Stimulated activated naive CD4-positive, alpha-beta T cell treated with Interleukin-2 at 50 U/mL for 16 hours (primary cell): ENCODE data around the gene AKNAD1.
"Not testable (repeated sequence)": the region's sequence is repeated elsewhere in the genome, so short reads cannot be mapped to it uniquely, and the experiment has no call there.

Source experiments
- DNase-seq: peaks from one replicate; lab custom pipeline; 2025; lab: John Stamatoyannopoulos, UW

Gene AKNAD1

GRCh38 chr1:108856994-108857393 is at the start of gene AKNAD1:
Gene AKNAD1, minus strand, starts transcription at chr1:108857094. Its CDS starts 4,430 bp downstream, at chr1:108852664.
- no peak for DNase-seq

- no peak for DNase-seq
Observed at GRCh38 chr1:108901106-108901505, 44.2 kb upstream of the AKNAD1 start.

- DNase-seq, result no peak
Observed at GRCh38 chr1:108897865-108898720, 41.2 kb upstream of the AKNAD1 start.

GRCh38 chr1:108896146-108897145 is 39.6 kb upstream of the AKNAD1 start:
- no peak for DNase-seq

- no peak for DNase-seq
Observed at GRCh38 chr1:108893141-108893530, 36.2 kb upstream of the AKNAD1 start.

GRCh38 chr1:108892356-108893140 is 35.7 kb upstream of the AKNAD1 start:
- no peak for DNase-seq

- no peak for DNase-seq
Observed at GRCh38 chr1:108889706-108890384, 33.0 kb upstream of the AKNAD1 start.

GRCh38 chr1:108889006-108889645 is 32.2 kb upstream of the AKNAD1 start:
- DNase-seq, result not testable (repeated sequence)

- DNase-seq, result no peak
Observed at GRCh38 chr1:108886292-108886691, 29.4 kb upstream of the AKNAD1 start.

- DNase-seq, result no peak
Observed at GRCh38 chr1:108884968-108885367, 28.1 kb upstream of the AKNAD1 start.

GRCh38 chr1:108882837-108883236 is 25.9 kb upstream of the AKNAD1 start:
- DNase-seq, result no peak

- DNase-seq, result no peak
Observed at GRCh38 chr1:108881369-108881768, 24.5 kb upstream of the AKNAD1 start.

GRCh38 chr1:108880850-108881249 is 24.0 kb upstream of the AKNAD1 start:
- DNase-seq, result no peak

GRCh38 chr1:108878678-108879077 is 21.8 kb upstream of the AKNAD1 start:
- no peak for DNase-seq

- DNase-seq, result no peak
Observed at GRCh38 chr1:108878160-108878469, 21.2 kb upstream of the AKNAD1 start.

GRCh38 chr1:108877348-108878159 is 20.7 kb upstream of the AKNAD1 start:
- DNase-seq, result peak; percentile 29

GRCh38 chr1:108871050-108871724 is 14.3 kb upstream of the AKNAD1 start:
- no peak for DNase-seq

GRCh38 chr1:108865316-108865910 is 8.5 kb upstream of the AKNAD1 start:
- DNase-seq, result no peak

- DNase-seq, result no peak
Observed at GRCh38 chr1:108863984-108864383, 7.1 kb upstream of the AKNAD1 start.
